ENCODE results near the gene PSMD12.
"Not testable (repeated sequence)": the region's sequence is repeated elsewhere in the genome, so short reads cannot be mapped to it uniquely, and the experiment has no call there.

The PSMD12 gene

GRCh38 chr17:67366193-67367157, at the start of gene PSMD12:
Gene PSMD12 (minus strand): TSS chr17:67366577. CDS start chr17:67366519, 58 bp downstream.
- DNase-seq (ENCODE audit: low spot score), result peak; percentile 95

- no peak for DNase-seq (ENCODE audit: low spot score)
Observed at GRCh38 chr17:67415291-67415690, 48.9 kb upstream of the PSMD12 start.

GRCh38 chr17:67414559-67414958, 48.2 kb upstream of the PSMD12 start:
- DNase-seq (ENCODE audit: low spot score), result no peak

GRCh38 chr17:67414130-67414529, 47.8 kb upstream of the PSMD12 start:
- no peak for DNase-seq (ENCODE audit: low spot score)

GRCh38 chr17:67413388-67413787, 47.0 kb upstream of the PSMD12 start:
- no peak for DNase-seq (ENCODE audit: low spot score)

- DNase-seq (ENCODE audit: low spot score), result no peak
Observed at GRCh38 chr17:67412941-67413340, 46.6 kb upstream of the PSMD12 start.

- DNase-seq (ENCODE audit: low spot score), result no peak
Observed at GRCh38 chr17:67412032-67412431, 45.7 kb upstream of the PSMD12 start.

- DNase-seq (ENCODE audit: low spot score), result no peak
Observed at GRCh38 chr17:67411397-67411796, 45.0 kb upstream of the PSMD12 start.

- DNase-seq (ENCODE audit: low spot score), result not testable (repeated sequence)
Observed at GRCh38 chr17:67408455-67408830, 42.1 kb upstream of the PSMD12 start.

GRCh38 chr17:67403483-67403882, 37.1 kb upstream of the PSMD12 start:
- no peak for DNase-seq (ENCODE audit: low spot score)

- no peak for DNase-seq (ENCODE audit: low spot score)
Observed at GRCh38 chr17:67403065-67403464, 36.7 kb upstream of the PSMD12 start.

- DNase-seq (ENCODE audit: low spot score), result no peak
Observed at GRCh38 chr17:67401598-67402504, 35.5 kb upstream of the PSMD12 start.

GRCh38 chr17:67401106-67401505, 34.7 kb upstream of the PSMD12 start:
- DNase-seq (ENCODE audit: low spot score), result no peak

GRCh38 chr17:67400193-67400592, 33.8 kb upstream of the PSMD12 start:
- DNase-seq (ENCODE audit: low spot score), result no peak

- no peak for DNase-seq (ENCODE audit: low spot score)
Observed at GRCh38 chr17:67399676-67400075, 33.3 kb upstream of the PSMD12 start.

- no peak for DNase-seq (ENCODE audit: low spot score)
Observed at GRCh38 chr17:67393809-67394397, 27.5 kb upstream of the PSMD12 start.

GRCh38 chr17:67392111-67392510, 25.7 kb upstream of the PSMD12 start:
- DNase-seq (ENCODE audit: low spot score), result no peak

GRCh38 chr17:67390646-67391361, 24.4 kb upstream of the PSMD12 start:
- DNase-seq (ENCODE audit: low spot score), result peak; percentile 93

- DNase-seq (ENCODE audit: low spot score), result no peak
Observed at GRCh38 chr17:67390006-67390645, 23.7 kb upstream of the PSMD12 start.

GRCh38 chr17:67388986-67389385, 22.6 kb upstream of the PSMD12 start:
- no peak for DNase-seq (ENCODE audit: low spot score)

- not testable (repeated sequence) for DNase-seq (ENCODE audit: low spot score)
Observed at GRCh38 chr17:67388536-67388935, 22.2 kb upstream of the PSMD12 start.
